Lung (tissue), 12 donors: Measurements from ENCODE around the gene TNIK. TPM values are rescaled to one million over a fixed set of nuclear protein-coding genes. Genes with fewer than 3 reads are reported as not detected.

Source experiments
- ATAC-seq: fragments of 200-7000 bp; cut with Tn5 transposase; one replicate; pipeline ENCODE4 v1.9.1; 2020; ENCODE audit warnings: moderate number of reproducible peaks; ENCODE audit not compliant: insufficient read depth, low FRiP score
- DNase-seq, 3 donors: peaks; one replicate each; pipeline ENCODE4 v3.0.0-alpha.2; 2013 to 2017
- H3K27ac ChIP-seq, 2 donors: one replicate each; pipeline ENCODE4 v1.5.1; 2013; ENCODE audit warnings: mild to moderate bottlenecking in 2 of 2, moderate library complexity in 2 of 2, control low read depth in 1 of 2, inconsistent platforms in 1 of 2, low read depth in 1 of 2, low read length in 1 of 2
- H3K27me3 ChIP-seq, 3 donors: one replicate each; pipeline ENCODE4 v1.5.1; 2013; ENCODE audit warnings: low read length in 2 of 3; ENCODE audit not compliant: control insufficient read depth in 3 of 3, insufficient read depth in 3 of 3
- H3K36me3 ChIP-seq, 4 donors: one replicate each; pipeline ENCODE4 v1.5.1; 2013; ENCODE audit warnings: low read length in 4 of 4, mild to moderate bottlenecking in 1 of 4, moderate library complexity in 1 of 4; ENCODE audit not compliant: control insufficient read depth in 4 of 4, insufficient read depth in 4 of 4
- H3K4me1 ChIP-seq, 5 donors: one replicate each; pipeline ENCODE4 v1.5.1; 2013; ENCODE audit warnings: low read length in 5 of 5, mild to moderate bottlenecking in 2 of 5, moderate library complexity in 1 of 5; ENCODE audit not compliant: control insufficient read depth in 5 of 5, insufficient read depth in 5 of 5
- H3K4me3 ChIP-seq: one replicate; pipeline ENCODE4 v1.5.1; 2013; ENCODE audit warnings: mild to moderate bottlenecking, control low read depth, moderate library complexity
- H3K9ac ChIP-seq, 2 donors: one replicate each; pipeline ENCODE4 v1.5.1; 2013; ENCODE audit warnings: low read length in 2 of 2, control low read depth in 1 of 2; ENCODE audit not compliant: insufficient read depth in 1 of 2
- H3K9me3 ChIP-seq, 4 donors: one replicate each; pipeline ENCODE4 v1.5.1; 2013; ENCODE audit warnings: low read length in 3 of 4, mild to moderate bottlenecking in 1 of 4, moderate library complexity in 1 of 4; ENCODE audit not compliant: control insufficient read depth in 4 of 4, insufficient read depth in 3 of 4
- CTCF ChIP-seq: IDR thresholded peaks from 2 replicates; pipeline ENCODE4 v1.5.1; 2012; ENCODE audit warnings: mild to moderate bottlenecking; ENCODE audit errors: control extremely low read depth, extremely low read depth
- whole genome bisulfite sequencing, 2 donors: extraction: QIAGEN DNeasy Blood & Tissue Kit; methylation state at CpG; one replicate each; pipeline ENCODE4 v1.1.7; 2013; 5-methylcytosine and 5-hydroxymethylcytosine counted together
- polyA plus RNA-seq, 2 donors: library from polyadenylated mRNA; stranded (reverse); fragments of 200-250 nt; gene quantifications; one replicate each; pipeline ENCODE4 v1.2.1, GENCODE V29; 2013
- total RNA-seq, 2 donors: library from RNA; depleted of rRNA in 1 of 2; stranded (reverse); fragments of >200 nt in 1 of 2; gene quantifications; one replicate each; pipeline ENCODE4 v1.2.1, GENCODE V29; 2014 to 2021
- donor health status: control.
- donor health status: control.
- donor health status: Bipolar disorder and iron deficiency.
- donor health status: healthy.
- donor health status: DM: yes; HTN: yes; CAD: no.

TNIK gene
- total and polyA plus RNA-seq, 4 donors: 9.4 to 36.3 (median 14.3) TPM

GRCh38 chr3:171277456-171278298 is 182.5 kb downstream of the TNIK start:
- H3K9ac ChIP-seq: no peak overlapping the region
- H3K27me3 ChIP-seq: no peaks in the 10 kb centered on the region
- H3K9me3 ChIP-seq: peaks cover 0 to 4% (median 2%) of the 10 kb centered on the region in 4 donors
- H3K4me1 ChIP-seq: peaks cover 0 to 12% (median 8%) of the 10 kb centered on the region in 5 donors
- no peak for TF ChIP-seq CTCF
- H3K36me3 ChIP-seq: no peaks in the 10 kb centered on the region
- no peak overlapping the region for H3K4me3 ChIP-seq
- DNase-seq (no peak), ATAC-seq (no peak)
- no peak overlapping the region for H3K27ac ChIP-seq
- whole genome bisulfite sequencing, 2 donors: 82 to 84% methylated on average over 5 of the region's 5 CpGs

- TF ChIP-seq CTCF: no peak
- peak overlapping the region in 1 of 2 donors; percentile 33 for H3K27ac ChIP-seq
- no peaks in the 10 kb centered on the region for H3K36me3 ChIP-seq
- WGBS, 2 donors: 65 to 69% methylated on average over 3 of the region's 3 CpGs
- peaks cover 0 to 8% (median 5%) of the 10 kb centered on the region in 5 donors for H3K4me1 ChIP-seq
- no peak overlapping the region for H3K9ac ChIP-seq
- no peak for DNase-seq
- H3K9me3 ChIP-seq: peaks cover 0 to 4% (median 2%) of the 10 kb centered on the region in 4 donors
- no peak for ATAC-seq
- no peaks in the 10 kb centered on the region for H3K27me3 ChIP-seq
- H3K4me3 ChIP-seq: no peak overlapping the region
Measured at GRCh38 chr3:171276923-171277322, 183.3 kb downstream of the TNIK start.

GRCh38 chr3:171274222-171274621 is 186.0 kb downstream of the TNIK start:
- H3K27ac ChIP-seq: no peak overlapping the region
- no peak overlapping the region for H3K9ac ChIP-seq
- no peaks in the 10 kb centered on the region for H3K36me3 ChIP-seq
- no peaks in the 10 kb centered on the region for H3K27me3 ChIP-seq
- WGBS, 2 donors: 72 to 87% methylated on average over 1 of the region's 1 CpG
- ATAC-seq (no peak), DNase-seq (no peak)
- H3K4me1 ChIP-seq: peaks cover 0 to 17% (median 3%) of the 10 kb centered on the region in 5 donors
- no peak for TF ChIP-seq CTCF
- H3K9me3 ChIP-seq: peaks cover 0 to 4% (median 2%) of the 10 kb centered on the region in 4 donors
- no peak overlapping the region for H3K4me3 ChIP-seq
